ENCODE data around the gene GGN. TPM values are rescaled to one million over a fixed set of nuclear protein-coding genes. Genes with fewer than 3 reads are reported as not detected.

Gene GGN
- total RNA-seq, 1 experiment from 2014 or later = 1.5 TPM

DNA sequence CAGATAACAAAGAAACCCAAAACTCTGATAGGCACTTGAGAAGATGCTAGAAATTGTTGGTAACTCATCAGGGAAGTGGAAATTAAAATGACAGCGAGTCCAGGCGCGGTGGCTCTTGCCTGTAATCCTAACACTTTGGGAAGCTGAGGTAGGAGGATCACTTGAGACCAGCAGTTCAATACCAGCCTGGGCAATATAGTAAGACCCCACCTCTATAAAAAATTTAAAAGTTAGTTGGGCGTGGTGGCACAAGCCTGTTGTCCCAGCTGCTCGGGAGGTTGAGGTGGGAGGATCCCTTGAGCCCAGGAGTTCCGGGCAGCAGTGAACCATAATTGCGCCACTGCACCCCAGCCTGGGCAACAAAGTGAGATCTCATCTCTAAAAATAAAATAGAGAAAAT is 43.1 kb upstream of the GGN start:
- 0 out of 7 replicates have a peak overlapping the region, but pooled peaks of 1 of the 3 experiments have one; percentile 19 for H3K27ac Mint-ChIP-seq
- no peak overlapping the region for H2AK5ac ChIP-seq (ENCODE audit: insufficient read length, low read length)
- H3K14ac ChIP-seq (ENCODE audit: insufficient read depth, low read length) = no peak overlapping the region
- H2BK12ac ChIP-seq (ENCODE audit: insufficient read length, low read depth, low read length) = no peak overlapping the region
- no peak for TF ChIP-seq CTCF (conservative IDR thresholded peaks at IDR 0.05)
- H3K56ac ChIP-seq (ENCODE audit: insufficient read length, low read depth, low read length) = no peak overlapping the region
- H3K4me2 ChIP-seq (ENCODE audit: insufficient read depth, insufficient read length, low read length) = no peak overlapping the region
- H3K9me3 Mint-ChIP-seq = no peaks in the 10 kb centered on the region
- H3K79me2 ChIP-seq (ENCODE audit: insufficient read depth, low read length) = no peaks in the 10 kb centered on the region
- H4K91ac ChIP-seq (ENCODE audit: insufficient read length, low read depth, low read length) = no peak overlapping the region
- no peaks in the 10 kb centered on the region for H4K20me1 ChIP-seq (ENCODE audit: control insufficient read depth, insufficient read depth, insufficient read length)
- H4K5ac ChIP-seq (ENCODE audit: insufficient read length, low read depth, low read length) = no peak overlapping the region
- H2BK15ac ChIP-seq (ENCODE audit: low read depth, low read length) = no peak overlapping the region
- no peak overlapping the region for H4K8ac ChIP-seq (replicated peaks; ENCODE audit: insufficient read length, low read depth, low read length)
- no peak overlapping the region for H3K9ac ChIP-seq (ENCODE audit: extremely low read depth, insufficient read length, low read length)
- H3K23me2 ChIP-seq (ENCODE audit: insufficient read length, low read depth, low read length, poor library complexity, severe bottlenecking) = peaks cover 8% of the 10 kb centered on the region
- H3T11ph ChIP-seq (ENCODE audit: low read length) = no peak overlapping the region
- H3K79me1 ChIP-seq (ENCODE audit: insufficient read depth, low read depth, low read length, poor library complexity, severe bottlenecking) = no peaks in the 10 kb centered on the region
- H3K4me3 Mint-ChIP-seq = no peak overlapping the region
- H3K4ac ChIP-seq (ENCODE audit: low read depth, low read length) = no peak overlapping the region
- no peaks in the 10 kb centered on the region for H3K27me3 Mint-ChIP-seq (ENCODE audit: low read depth)
- no peak overlapping the region for H2BK5ac ChIP-seq (ENCODE audit: insufficient read length, low read length)
- H2BK120ac ChIP-seq (ENCODE audit: low read depth, low read length, poor library complexity, severe bottlenecking) = no peak overlapping the region
- H3K4me1 Mint-ChIP-seq = peaks cover 21 to 29% of the 10 kb centered on the region in 2 experiments
- DNase-seq = no peak
- no peaks in the 10 kb centered on the region for H3K9me3 ChIP-seq (ENCODE audit: control insufficient read depth, low read depth, low read length)
- H2BK20ac ChIP-seq (ENCODE audit: low read depth, low read length, poor library complexity, severe bottlenecking) = no peak overlapping the region
- H3K36me3 Mint-ChIP-seq (ENCODE audit: insufficient read depth in 1 of 3, low read depth in 3 of 3) = no peaks in the 10 kb centered on the region
- no CpG with 5 or more reads among the region's 7 CpGs for WGBS (ENCODE audit: extremely low coverage, insufficient read length, low lambda C conversion rate)
- H3K4me1 ChIP-seq (ENCODE audit: insufficient read depth, low read length) = no peaks in the 10 kb centered on the region; the same call in 1 of the 2 replicates
- no peak overlapping the region for H2AFZ ChIP-seq (ENCODE audit: low read length)
- H3K18ac ChIP-seq (ENCODE audit: insufficient read length, low read depth, low read length) = no peak overlapping the region
- H3K27me3 ChIP-seq (ENCODE audit: insufficient read depth, low read length) = no peaks in the 10 kb centered on the region
- H3K23ac ChIP-seq (ENCODE audit: insufficient read length, low read depth, low read length) = no peak overlapping the region
- H3K27ac ChIP-seq (ENCODE audit: insufficient read length, low read depth, low read length) = no peak overlapping the region

Data from H9 (cell line).